HCT116 (cell line): Measurements from ENCODE around the gene PKHD1. TPM values are rescaled to one million over a fixed set of nuclear protein-coding genes. Genes with fewer than 3 reads are reported as not detected.

Experiments used
- ATAC-seq: fragments of 200-7000 bp; cut with Tn5 transposase; 2 replicates; pipeline ENCODE4 v1.9.1; 2020; ENCODE audit warnings: mild to moderate bottlenecking, moderate library complexity
- BruUV-seq: library from RNA; stranded (reverse); fragments of 400-500 nt; replicated peaks from 2 replicates; lab custom pipeline; 2021; lab: Mats Ljungman, UMichigan
- CTCF ChIA-PET: fragments of 300-600 bp; sonication (Branson Sonifier 250); formaldehyde crosslinking; loops from one replicate; lab custom pipeline; 2021; ENCODE audit warnings: antibody characterized with exemption; lab: Charles Lee
- POLR2A ChIA-PET: fragments of 300-600, 350-600 bp; sonication (Branson Sonifier 250); formaldehyde crosslinking; loops from one replicate; lab custom pipeline; 2021; ENCODE audit warnings: antibody characterized with exemption; lab: Charles Lee
- RAD21 ChIA-PET, 2 experiments: fragments of 300-600 bp; sonication (Branson Sonifier 250); formaldehyde crosslinking; loops; one replicate each; lab custom pipeline; 2023; ENCODE audit warnings: low total read pairs in 2 of 2; ENCODE audit not compliant: uncharacterized antibody in 2 of 2, unreplicated experiment in 2 of 2, low non-redundant PET in 1 of 2; lab: Charles Lee
- DNase-seq: peaks from one replicate; pipeline ENCODE4 v3.0.0-alpha.2; 2010; ENCODE audit warnings: low read depth, low spot score
- H2AFZ ChIP-seq: fragments of 200-600 bp; shearing (Covaris generic), sonication (generic); 2 replicates; pipeline ENCODE4 v1.6.1; 2017; ENCODE audit warnings: low read depth, mixed run types, mixed read lengths, antibody characterized with exemption, low read length; ENCODE audit not compliant: poor library complexity, severe bottlenecking
- H3K27ac ChIP-seq: 2 replicates; pipeline ENCODE4 v1.5.1; 2012; ENCODE audit warnings: low read depth, low read length
- H3K27me3 ChIP-seq: fragments of 200-600 bp; sonication (generic); 2 replicates; pipeline ENCODE4 v1.6.1; 2016; ENCODE audit warnings: mixed run types, low read length, mixed read lengths; ENCODE audit not compliant: insufficient read depth
- H3K36me3 ChIP-seq, 2 experiments: fragments of 200-500 bp in 1 of 2; fragments of 200-600 bp in 1 of 2; sonication (Bioruptor generic) in 1 of 2; sonication (generic) in 1 of 2; 2 replicates each; pipeline versions ENCODE4 v1.5.1 to v1.6.1; 2014 to 2016; ENCODE audit warnings: low read length in 2 of 2, inconsistent platforms in 1 of 2, mixed read lengths in 1 of 2, mixed run types in 1 of 2; ENCODE audit not compliant: insufficient read depth in 2 of 2, control insufficient read depth in 1 of 2
- H3K4me1 ChIP-seq, 2 experiments: fragments of 200-600 bp in 1 of 2; sonication (generic) in 1 of 2; 2 replicates each; pipeline versions ENCODE4 v1.5.1 to v1.6.1; 2012 to 2017; ENCODE audit warnings: low read length in 2 of 2, inconsistent platforms in 1 of 2, mild to moderate bottlenecking in 1 of 2, mixed read lengths in 1 of 2, mixed run types in 1 of 2, moderate library complexity in 1 of 2; ENCODE audit not compliant: insufficient read depth in 2 of 2, control insufficient read depth in 1 of 2
- H3K4me2 ChIP-seq: fragments of 200-600 bp; sonication (generic); 2 replicates; pipeline ENCODE4 v1.6.1; 2017; ENCODE audit warnings: mixed run types, low read length, mixed read lengths
- H3K4me3 ChIP-seq, 2 experiments: fragments of 200-600 bp in 1 of 2; sonication (generic) in 1 of 2; replicated peaks in 1 of 2; 2 replicates each; pipeline ENCODE4 v1.5.1; 2011 to 2016; ENCODE audit warnings: low read length in 2 of 2, control low read depth in 1 of 2, low read depth in 1 of 2, mild to moderate bottlenecking in 1 of 2, mixed read lengths in 1 of 2, mixed run types in 1 of 2
- H3K79me2 ChIP-seq: fragments of 200-600 bp; sonication (generic); 2 replicates; pipeline ENCODE4 v1.6.1; 2017; ENCODE audit warnings: mild to moderate bottlenecking, mixed run types, low read length, moderate library complexity, mixed read lengths; ENCODE audit not compliant: insufficient read depth
- H3K9ac ChIP-seq: fragments of 200-600 bp; sonication (generic); 2 replicates; pipeline ENCODE4 v1.6.1; 2016; ENCODE audit warnings: low read length, mixed read lengths
- H3K9me2 ChIP-seq: fragments of 200-600 bp; sonication (generic), shearing (Covaris generic); 2 replicates; pipeline ENCODE4 v1.6.1; 2017; ENCODE audit warnings: mixed run types, mild to moderate bottlenecking, moderate library complexity; ENCODE audit not compliant: insufficient read depth
- H3K9me3 ChIP-seq, 2 experiments: fragments of 200-500 bp in 1 of 2; fragments of 200-600 bp in 1 of 2; sonication (Bioruptor generic) in 1 of 2; sonication (generic) in 1 of 2; 2 replicates each; pipeline ENCODE4 v1.6.1; 2014 to 2017; ENCODE audit warnings: low read length in 2 of 2, mixed read lengths in 2 of 2, inconsistent platforms in 1 of 2, low read depth in 1 of 2, mild to moderate bottlenecking in 1 of 2, mixed run types in 1 of 2, moderate library complexity in 1 of 2; ENCODE audit not compliant: control insufficient read depth in 1 of 2, insufficient read depth in 1 of 2
- H4K20me1 ChIP-seq: fragments of 200-600 bp; sonication (generic), shearing (Covaris generic); 2 replicates; pipeline ENCODE4 v1.6.1; 2017; ENCODE audit warnings: mixed run types, mild to moderate bottlenecking, moderate library complexity; ENCODE audit not compliant: insufficient read depth
- CBX3 ChIP-seq: IDR thresholded peaks from 2 replicates; pipeline ENCODE4 v1.6.1; 2012; ENCODE audit warnings: low read depth
- CEBPB ChIP-seq: IDR thresholded peaks from 2 replicates; pipeline ENCODE4 v1.6.1; 2012; ENCODE audit warnings: low read depth
- EGR1 ChIP-seq: IDR thresholded peaks from 2 replicates; pipeline ENCODE4 v1.6.1; 2012; ENCODE audit warnings: low read depth
- EZH2 ChIP-seq: fragments of 200-600 bp; sonication (generic); IDR thresholded peaks from 2 replicates; pipeline ENCODE4 v1.6.1; 2017; ENCODE audit warnings: antibody characterized with exemption, mixed run types
- EZH2phosphoT487 ChIP-seq: fragments of 200-600 bp; IDR thresholded peaks from 2 replicates; pipeline ENCODE4 v1.6.1; 2018; ENCODE audit warnings: antibody characterized with exemption, borderline replicate concordance
- FOSL1 ChIP-seq: IDR thresholded peaks from 2 replicates; pipeline ENCODE4 v1.6.1; 2012; ENCODE audit warnings: low read depth
- JUND ChIP-seq: IDR thresholded peaks from 2 replicates; pipeline ENCODE4 v1.6.1; 2012
- MAX ChIP-seq: IDR thresholded peaks from 2 replicates; pipeline ENCODE4 v1.6.1; 2012
- POLR2A ChIP-seq: IDR thresholded peaks from 2 replicates; pipeline ENCODE4 v1.7.0; 2011; ENCODE audit warnings: borderline replicate concordance; ENCODE audit not compliant: insufficient read depth, insufficient read length; ENCODE audit errors: extremely low read depth
- POLR2AphosphoS5 ChIP-seq: IDR thresholded peaks from 2 replicates; pipeline ENCODE4 v1.6.1; 2011; ENCODE audit warnings: mild to moderate bottlenecking, low read depth, low read length, moderate library complexity
- RAD21 ChIP-seq: IDR thresholded peaks from 2 replicates; pipeline ENCODE4 v1.6.1; 2012; ENCODE audit warnings: low read depth, mild to moderate bottlenecking
- SIN3A ChIP-seq: IDR thresholded peaks from 2 replicates; pipeline ENCODE4 v1.6.1; 2012; ENCODE audit warnings: low read depth
- SP1 ChIP-seq: IDR thresholded peaks from 2 replicates; pipeline ENCODE4 v1.6.1; 2012; ENCODE audit warnings: low read depth
- SRF ChIP-seq: IDR thresholded peaks from 2 replicates; pipeline ENCODE4 v1.6.1; 2012; ENCODE audit warnings: low read depth
- TCF7L2 ChIP-seq: IDR thresholded peaks from 2 replicates; pipeline ENCODE4 v1.7.0; 2011; ENCODE audit warnings: borderline replicate concordance, inconsistent platforms; ENCODE audit not compliant: insufficient read depth, insufficient read length; ENCODE audit errors: extremely low read depth
- YY1 ChIP-seq: IDR thresholded peaks from 2 replicates; pipeline ENCODE4 v1.6.1; 2011; ENCODE audit warnings: low read length, low read depth, moderate library complexity, mild to moderate bottlenecking; ENCODE audit not compliant: insufficient replicate concordance; ENCODE audit errors: extremely low read depth
- ZBTB33 ChIP-seq: IDR thresholded peaks from 2 replicates; pipeline ENCODE4 v1.6.1; 2011; ENCODE audit warnings: mild to moderate bottlenecking, low read length, moderate library complexity; ENCODE audit not compliant: insufficient replicate concordance; ENCODE audit errors: extremely low read depth
- ZFX ChIP-seq: fragments of 450-650 bp; IDR thresholded peaks from 2 replicates; pipeline ENCODE4 v1.6.1; 2017
- intact Hi-C: fragments of 100-400 bp; cut with micrococcal nuclease; formaldehyde crosslinking; loops from 2 replicates; pipeline ENCODE4 v1.10.0; 2022
- total RNA-seq: library from RNA; stranded (reverse); gene quantifications from one replicate; pipeline ENCODE4 v1.2.1, GENCODE V29; 2021; ENCODE audit not compliant: unreplicated experiment
- TF ChIP-seq, protein P1 (sequence below): IDR thresholded peaks from 2 replicates; pipeline ENCODE4 v1.6.1; 2012
- TF ChIP-seq, protein P2 (sequence below), 3 experiments: fragments of 200-600 bp in 1 of 3; sonication (generic) in 1 of 3; IDR thresholded peaks in 2 of 3; conservative IDR thresholded peaks in 1 of 3; 2 replicates each; pipeline ENCODE4 v1.5.1; 2012 to 2017; ENCODE audit warnings: low read depth in 2 of 3, low read length in 2 of 3, antibody characterized with exemption in 1 of 3, borderline replicate concordance in 1 of 3, control low read depth in 1 of 3, mild to moderate bottlenecking in 1 of 3, mixed read lengths in 1 of 3, mixed run types in 1 of 3, moderate library complexity in 1 of 3; ENCODE audit not compliant: insufficient read depth in 1 of 3

PKHD1 gene
- total RNA-seq, 1 experiment from 2014 or later: not detected

DNA sequence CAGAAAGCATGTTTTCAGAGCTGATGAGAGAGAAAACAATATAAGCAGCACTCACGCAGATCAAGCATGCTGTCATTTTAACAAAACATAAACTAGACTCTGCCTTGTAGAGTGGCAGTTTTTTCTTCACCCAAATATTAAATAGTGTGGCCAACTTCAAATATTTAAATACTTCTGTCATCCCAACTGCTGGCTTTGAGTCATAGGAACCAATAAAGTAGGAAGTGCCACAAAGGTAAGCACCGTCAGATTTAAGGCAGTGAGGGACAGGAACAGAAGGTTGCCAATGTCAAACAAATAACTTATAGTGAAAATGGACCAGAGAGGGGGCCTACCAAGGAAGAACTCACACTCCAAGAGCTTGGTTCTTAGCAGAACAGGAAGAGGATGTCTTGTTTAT lies 222.2 kb downstream of the PKHD1 start:
- no peak for DNase-seq
- Histone ChIP-seq H3K9me2 (no peaks in the 10 kb centered on the region), H2AFZ (no peak overlapping the region), H3K4me2 (no peak overlapping the region), H3K79me2 (no peaks in the 10 kb centered on the region), H3K36me3 (no peaks in the 10 kb centered on the region), H3K27me3 (no peaks in the 10 kb centered on the region), H4K20me1 (no peaks in the 10 kb centered on the region), H3K9ac (no peak overlapping the region), H3K27ac (no peak overlapping the region), H3K9me3 (no peaks in the 10 kb centered on the region), H3K4me1 (no peaks in the 10 kb centered on the region), H3K4me3 (no peak overlapping the region)
- TF ChIP-seq EZH2phosphoT487: no peak
- TF ChIP-seq SP1: no peak
- TF ChIP-seq POLR2AphosphoS5: no peak
- TF ChIP-seq ZFX: no peak
- TF ChIP-seq EZH2: no peak
- TF ChIP-seq MAX: no peak
- no peak for TF ChIP-seq CEBPB
- no peak for TF ChIP-seq SRF
- no peak for TF ChIP-seq RAD21
- no peak for TF ChIP-seq FOSL1
- TF ChIP-seq, protein P1, sequence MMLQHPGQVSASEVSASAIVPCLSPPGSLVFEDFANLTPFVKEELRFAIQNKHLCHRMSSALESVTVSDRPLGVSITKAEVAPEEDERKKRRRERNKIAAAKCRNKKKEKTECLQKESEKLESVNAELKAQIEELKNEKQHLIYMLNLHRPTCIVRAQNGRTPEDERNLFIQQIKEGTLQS: no peak
- no peak for TF ChIP-seq SIN3A
- no peak for TF ChIP-seq TCF7L2
- no peak for TF ChIP-seq CBX3
- TF ChIP-seq JUND: no peak
- no peak for TF ChIP-seq YY1
- TF ChIP-seq POLR2A: no peak
- TF ChIP-seq ZBTB33: no peak
- TF ChIP-seq, protein P2, sequence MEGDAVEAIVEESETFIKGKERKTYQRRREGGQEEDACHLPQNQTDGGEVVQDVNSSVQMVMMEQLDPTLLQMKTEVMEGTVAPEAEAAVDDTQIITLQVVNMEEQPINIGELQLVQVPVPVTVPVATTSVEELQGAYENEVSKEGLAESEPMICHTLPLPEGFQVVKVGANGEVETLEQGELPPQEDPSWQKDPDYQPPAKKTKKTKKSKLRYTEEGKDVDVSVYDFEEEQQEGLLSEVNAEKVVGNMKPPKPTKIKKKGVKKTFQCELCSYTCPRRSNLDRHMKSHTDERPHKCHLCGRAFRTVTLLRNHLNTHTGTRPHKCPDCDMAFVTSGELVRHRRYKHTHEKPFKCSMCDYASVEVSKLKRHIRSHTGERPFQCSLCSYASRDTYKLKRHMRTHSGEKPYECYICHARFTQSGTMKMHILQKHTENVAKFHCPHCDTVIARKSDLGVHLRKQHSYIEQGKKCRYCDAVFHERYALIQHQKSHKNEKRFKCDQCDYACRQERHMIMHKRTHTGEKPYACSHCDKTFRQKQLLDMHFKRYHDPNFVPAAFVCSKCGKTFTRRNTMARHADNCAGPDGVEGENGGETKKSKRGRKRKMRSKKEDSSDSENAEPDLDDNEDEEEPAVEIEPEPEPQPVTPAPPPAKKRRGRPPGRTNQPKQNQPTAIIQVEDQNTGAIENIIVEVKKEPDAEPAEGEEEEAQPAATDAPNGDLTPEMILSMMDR (IDR thresholded peaks at IDR 0.05 in 2 of 3, conservative IDR thresholded peaks at IDR 0.05 in 1 of 3; ENCODE audit: borderline replicate concordance in 1 of 3, insufficient read depth in 1 of 3, low read depth in 2 of 3, low read length in 2 of 3): no peak
- no peak for TF ChIP-seq EGR1
- no TSS peak for BruUV-seq
- intact Hi-C loops: no loop called here
- ChIA-PET CTCF (no interaction called here), RAD21 (no interaction called here), POLR2A (no interaction called here)
- no peak for ATAC-seq
